ENCODE measurements around the gene BUD13. TPM values are rescaled to one million over a fixed set of nuclear protein-coding genes. Genes with fewer than 3 reads are reported as not detected.

BUD13 gene
- total and polyA plus RNA-seq, 9 of the 15 experiments (the other 6 are each of a cell fraction or from before 2014, with no cell fraction given) = 9.5 to 34.1 (median 27.1) TPM

DNA sequence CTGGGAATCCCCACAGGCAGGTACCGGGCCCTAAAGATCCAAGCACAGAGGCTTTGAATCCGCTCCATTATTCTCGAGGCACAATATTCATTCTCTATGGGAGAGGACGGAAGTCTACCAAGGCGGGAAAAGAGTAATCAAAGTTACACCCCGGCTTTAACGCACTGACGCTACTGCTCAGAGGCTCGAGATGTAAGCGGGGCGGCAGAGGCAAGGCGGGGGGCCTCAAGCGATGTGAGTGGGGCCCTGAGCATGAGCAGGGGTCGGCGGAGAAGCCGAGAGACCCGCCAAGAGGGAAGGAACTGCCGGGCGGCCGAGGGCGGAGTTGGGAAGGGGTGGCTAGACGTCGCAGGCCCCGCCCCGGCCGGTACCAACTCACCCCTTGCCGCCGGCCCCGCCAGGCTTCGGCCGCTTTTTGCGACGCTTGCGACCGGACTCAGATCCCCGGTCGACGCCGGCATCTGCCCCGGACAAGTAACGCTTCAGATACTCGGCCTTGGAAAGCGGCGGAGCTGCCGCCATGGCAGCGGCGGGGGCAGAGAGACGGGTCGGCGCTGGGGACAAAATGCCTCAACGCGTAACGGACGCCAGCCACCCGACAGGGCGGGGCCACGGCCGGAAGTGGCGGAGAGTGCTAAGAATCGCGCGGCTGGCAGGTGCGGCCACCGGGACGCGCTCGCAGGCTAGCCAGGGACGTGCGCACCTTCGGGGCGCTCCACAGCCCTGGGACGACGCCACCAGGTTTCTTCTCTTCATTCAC, at the start of gene BUD13 (continued):
- no peak for TF ChIP-seq RERE (CRISPR knock-in tag; IDR thresholded peaks at IDR 0.05; ENCODE audit: borderline replicate concordance)
- TF ChIP-seq FOXK2 (conservative IDR thresholded peaks at IDR 0.05 in 1 of 2, IDR thresholded peaks at IDR 0.05 in 1 of 2; ENCODE audit: low read depth in 2 of 2) = peak; percentile 18 to 77; a peak in 1 of 4 replicates
- no peak for TF ChIP-seq MCM3 (IDR thresholded peaks at IDR 0.05)
- TF ChIP-seq CBX1 (IDR thresholded peaks at IDR 0.05; ENCODE audit: low read depth) = peak; percentile 88; the same call in 1 of the 2 replicates
- TF ChIP-seq ATF3 (IDR thresholded peaks at IDR 0.05) = no peak
- TF ChIP-seq ATF3 (CRISPR knock-in tag; conservative IDR thresholded peaks at IDR 0.05) = 0 out of 2 replicates have a peak, but pooled peaks have one; percentile 30
- TF ChIP-seq, protein P1, sequence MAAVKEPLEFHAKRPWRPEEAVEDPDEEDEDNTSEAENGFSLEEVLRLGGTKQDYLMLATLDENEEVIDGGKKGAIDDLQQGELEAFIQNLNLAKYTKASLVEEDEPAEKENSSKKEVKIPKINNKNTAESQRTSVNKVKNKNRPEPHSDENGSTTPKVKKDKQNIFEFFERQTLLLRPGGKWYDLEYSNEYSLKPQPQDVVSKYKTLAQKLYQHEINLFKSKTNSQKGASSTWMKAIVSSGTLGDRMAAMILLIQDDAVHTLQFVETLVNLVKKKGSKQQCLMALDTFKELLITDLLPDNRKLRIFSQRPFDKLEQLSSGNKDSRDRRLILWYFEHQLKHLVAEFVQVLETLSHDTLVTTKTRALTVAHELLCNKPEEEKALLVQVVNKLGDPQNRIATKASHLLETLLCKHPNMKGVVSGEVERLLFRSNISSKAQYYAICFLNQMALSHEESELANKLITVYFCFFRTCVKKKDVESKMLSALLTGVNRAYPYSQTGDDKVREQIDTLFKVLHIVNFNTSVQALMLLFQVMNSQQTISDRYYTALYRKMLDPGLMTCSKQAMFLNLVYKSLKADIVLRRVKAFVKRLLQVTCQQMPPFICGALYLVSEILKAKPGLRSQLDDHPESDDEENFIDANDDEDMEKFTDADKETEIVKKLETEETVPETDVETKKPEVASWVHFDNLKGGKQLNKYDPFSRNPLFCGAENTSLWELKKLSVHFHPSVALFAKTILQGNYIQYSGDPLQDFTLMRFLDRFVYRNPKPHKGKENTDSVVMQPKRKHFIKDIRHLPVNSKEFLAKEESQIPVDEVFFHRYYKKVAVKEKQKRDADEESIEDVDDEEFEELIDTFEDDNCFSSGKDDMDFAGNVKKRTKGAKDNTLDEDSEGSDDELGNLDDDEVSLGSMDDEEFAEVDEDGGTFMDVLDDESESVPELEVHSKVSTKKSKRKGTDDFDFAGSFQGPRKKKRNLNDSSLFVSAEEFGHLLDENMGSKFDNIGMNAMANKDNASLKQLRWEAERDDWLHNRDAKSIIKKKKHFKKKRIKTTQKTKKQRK (IDR thresholded peaks at IDR 0.05; ENCODE audit: borderline replicate concordance, low read depth, low read length) = no peak
- TF ChIP-seq, protein P2, sequence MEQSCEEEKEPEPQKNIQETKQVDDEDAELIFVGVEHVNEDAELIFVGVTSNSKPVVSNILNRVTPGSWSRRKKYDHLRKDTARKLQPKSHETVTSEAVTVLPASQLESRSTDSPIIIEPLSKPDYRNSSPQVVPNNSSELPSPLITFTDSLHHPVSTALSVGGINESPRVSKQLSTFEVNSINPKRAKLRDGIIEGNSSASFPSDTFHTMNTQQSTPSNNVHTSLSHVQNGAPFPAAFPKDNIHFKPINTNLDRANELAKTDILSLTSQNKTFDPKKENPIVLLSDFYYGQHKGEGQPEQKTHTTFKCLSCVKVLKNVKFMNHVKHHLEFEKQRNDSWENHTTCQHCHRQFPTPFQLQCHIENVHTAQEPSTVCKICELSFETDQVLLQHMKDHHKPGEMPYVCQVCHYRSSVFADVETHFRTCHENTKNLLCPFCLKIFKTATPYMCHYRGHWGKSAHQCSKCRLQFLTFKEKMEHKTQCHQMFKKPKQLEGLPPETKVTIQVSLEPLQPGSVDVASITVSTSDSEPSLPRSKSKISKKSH (CRISPR knock-in tag; IDR thresholded peaks at IDR 0.05) = no peak
- no peak for TF ChIP-seq ZNF436 (CRISPR knock-in tag; IDR thresholded peaks at IDR 0.05)
- TF ChIP-seq ZC3H11A (IDR thresholded peaks at IDR 0.05; ENCODE audit: low read depth, low read length) = no peak
- TF ChIP-seq ZBTB1 (CRISPR knock-in tag; IDR thresholded peaks at IDR 0.05; ENCODE audit: borderline replicate concordance, low read depth) = no peak
- TF ChIP-seq NONO (IDR thresholded peaks at IDR 0.05; ENCODE audit: low read depth in 2 of 2, low read length in 1 of 2) = peak; percentile 43 to 94; a peak in 3 of 4 replicates
- no peak for TF ChIP-seq MEIS2 (IDR thresholded peaks at IDR 0.05; ENCODE audit: partially characterized antibody)
- no peak for TF ChIP-seq ZNF143 (CRISPR knock-in tag; IDR thresholded peaks at IDR 0.05)
- no peak for TF ChIP-seq ZNF165 (CRISPR knock-in tag; IDR thresholded peaks at IDR 0.05; ENCODE audit: borderline replicate concordance)
- no peak for TF ChIP-seq MAFK (IDR thresholded peaks at IDR 0.05; ENCODE audit: low read length)
